GM19035 (cell line): ENCODE results near the gene SLC39A11.
"Not testable (repeated sequence)": the region's sequence is repeated elsewhere in the genome, so short reads cannot be mapped to it uniquely, and the experiment has no call there.

Experiments used
- ATAC-seq: cut with Tn5 transposase; IDR thresholded peaks from one replicate; pipeline ENCODE4 v1.9.1; 2021; ENCODE audit not compliant: unreplicated experiment

SLC39A11 gene

DNA sequence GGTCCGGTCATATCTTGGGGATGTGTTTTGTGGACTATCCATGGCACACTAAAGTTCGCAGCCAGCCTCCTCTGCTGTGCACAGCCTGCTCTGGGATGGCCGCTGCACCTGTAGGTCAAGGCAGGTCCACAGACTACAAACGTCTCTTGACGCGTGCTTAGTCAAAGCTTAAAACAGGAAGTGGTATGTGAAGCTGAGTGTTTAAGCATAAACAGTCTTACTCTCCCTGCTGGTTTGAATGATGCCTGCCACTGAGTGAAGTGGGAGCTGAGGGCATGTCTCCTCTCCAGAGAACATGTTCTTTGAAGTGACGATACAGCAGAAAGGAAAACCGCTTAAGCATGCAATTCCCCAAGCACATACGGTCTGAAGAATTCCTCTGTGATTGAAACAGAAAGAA is 365.6 kb downstream of the SLC39A11 start:
- peak; percentile 93 for ATAC-seq

DNA sequence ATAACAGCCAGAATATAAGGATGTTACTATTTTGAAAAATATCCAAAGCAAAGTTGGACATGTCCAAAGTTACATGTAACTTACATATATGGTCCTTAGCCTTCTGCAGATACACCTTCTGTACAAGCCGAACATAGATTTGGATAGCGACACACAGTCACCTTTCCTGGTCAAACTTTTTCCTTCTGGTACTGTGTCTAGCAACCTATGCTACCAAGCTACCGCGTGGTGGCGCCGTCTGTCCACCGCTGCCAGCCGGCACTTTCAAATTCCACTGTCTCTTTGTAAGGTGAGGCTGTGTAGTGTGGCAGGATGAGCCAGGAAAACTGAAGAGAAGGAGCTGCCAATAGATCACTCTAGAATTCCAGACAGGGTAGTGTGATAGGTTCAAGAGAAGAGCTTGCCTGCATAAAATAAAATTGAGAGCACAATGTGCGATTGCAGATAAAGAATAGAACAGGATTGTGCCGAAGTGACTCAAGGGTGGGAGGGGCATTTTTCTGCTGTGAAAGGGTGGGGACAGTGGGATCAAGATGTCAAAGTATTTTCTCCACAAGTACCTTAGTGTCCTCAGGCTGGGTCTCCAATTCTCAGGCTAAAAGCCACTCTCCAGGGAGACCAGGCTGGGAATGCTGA is 366.9 kb downstream of the SLC39A11 start:
- ATAC-seq = no peak

DNA sequence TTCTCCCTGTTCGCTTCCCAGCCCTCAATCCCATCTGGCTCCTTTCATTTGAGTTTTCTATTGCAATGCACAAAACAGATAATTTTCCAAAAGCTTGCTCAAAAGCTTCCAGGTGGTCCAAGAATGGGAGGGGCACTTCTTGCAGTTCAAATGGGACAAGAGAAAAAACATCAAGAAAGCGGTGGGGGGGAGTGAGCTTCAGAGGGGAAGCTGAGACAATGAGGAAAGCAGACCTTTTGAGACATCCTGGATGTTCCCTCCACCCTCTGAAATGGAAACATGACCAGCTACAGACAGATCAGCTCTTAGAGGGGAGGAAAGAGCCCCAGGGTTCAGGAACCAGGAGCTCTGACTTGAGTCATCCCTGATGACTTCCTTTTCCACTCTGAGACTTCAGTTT is 368.2 kb downstream of the SLC39A11 start:
- no peak for ATAC-seq

DNA sequence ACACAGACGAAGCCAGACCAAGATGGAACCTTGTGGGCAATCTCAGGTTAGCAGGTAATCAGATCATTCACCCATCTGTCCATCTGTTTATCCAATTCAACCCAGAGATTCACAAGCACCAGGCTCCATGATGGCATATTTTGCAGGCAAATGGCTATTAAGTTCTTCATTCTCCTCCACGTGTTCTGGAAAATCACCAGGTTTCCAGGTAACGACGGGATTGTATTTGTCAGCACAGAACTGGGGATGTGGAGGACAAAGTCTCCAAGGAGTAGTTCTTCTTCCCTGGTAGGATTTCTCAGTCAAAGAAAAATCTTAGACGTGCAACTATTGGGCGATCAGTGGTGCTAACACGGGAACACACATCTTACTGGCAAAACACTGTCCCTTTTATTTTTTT is 368.8 kb downstream of the SLC39A11 start:
- ATAC-seq = no peak

DNA sequence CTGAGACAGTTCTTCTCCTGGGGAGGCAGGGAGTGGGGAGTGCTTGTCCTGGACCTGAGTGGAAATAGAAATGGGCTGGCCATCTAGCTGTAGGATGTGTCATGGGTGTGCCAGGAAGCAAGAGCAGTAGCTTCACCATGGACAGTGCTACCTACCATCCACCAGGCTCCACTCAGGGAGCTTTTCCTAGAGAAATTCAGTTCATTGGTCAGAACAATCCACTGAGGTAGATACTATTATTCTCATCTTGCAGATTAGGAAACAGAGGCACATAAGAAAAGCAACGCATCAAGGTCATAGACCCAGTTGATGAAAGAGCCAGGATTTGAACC is 372.0 kb downstream of the SLC39A11 start:
- no peak for ATAC-seq

DNA sequence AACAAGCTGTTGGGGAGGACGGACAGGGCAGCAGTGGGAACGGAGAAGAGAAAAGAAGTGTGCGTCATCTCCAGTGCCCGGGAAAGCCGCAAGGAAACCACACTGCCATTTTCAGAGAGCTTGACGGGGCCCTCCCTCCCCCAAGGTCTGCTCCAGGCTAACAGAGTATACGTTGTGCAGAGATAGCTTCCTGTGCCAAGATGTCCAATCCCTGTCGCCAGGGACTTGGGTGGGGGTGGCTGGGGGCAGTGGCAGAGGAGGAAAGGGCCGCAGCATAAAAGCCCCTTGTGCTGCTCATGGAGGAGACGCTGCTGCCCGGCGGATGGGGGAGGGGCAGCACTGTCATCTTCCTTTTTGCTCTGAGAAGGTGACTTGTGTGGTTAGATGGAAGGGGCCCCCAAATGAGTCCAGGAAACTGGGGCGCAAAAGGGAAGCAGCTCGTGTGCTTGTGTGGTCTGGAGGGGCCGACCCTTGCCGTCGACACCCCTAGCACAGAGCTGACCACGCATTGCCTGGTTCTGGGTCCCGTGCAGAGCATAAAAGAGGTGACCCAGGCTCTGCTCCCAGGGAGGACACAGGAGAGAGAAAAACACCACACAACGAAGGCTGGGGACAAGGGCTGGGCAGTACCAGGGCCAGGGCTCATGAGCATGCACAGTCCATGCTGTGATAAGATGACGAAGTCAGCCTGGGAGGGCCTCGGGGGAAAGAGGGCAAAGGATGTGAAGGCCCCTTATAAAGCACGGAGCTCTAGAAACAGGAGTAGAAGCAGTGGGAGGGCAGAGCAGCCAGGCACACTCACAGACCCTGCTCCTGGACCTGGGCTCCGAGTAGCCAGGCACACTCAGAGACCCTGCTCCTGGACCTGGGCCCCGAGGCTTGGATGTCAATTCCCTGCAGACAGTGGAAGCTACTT is 372.7 kb downstream of the SLC39A11 start:
- no peak for ATAC-seq

DNA sequence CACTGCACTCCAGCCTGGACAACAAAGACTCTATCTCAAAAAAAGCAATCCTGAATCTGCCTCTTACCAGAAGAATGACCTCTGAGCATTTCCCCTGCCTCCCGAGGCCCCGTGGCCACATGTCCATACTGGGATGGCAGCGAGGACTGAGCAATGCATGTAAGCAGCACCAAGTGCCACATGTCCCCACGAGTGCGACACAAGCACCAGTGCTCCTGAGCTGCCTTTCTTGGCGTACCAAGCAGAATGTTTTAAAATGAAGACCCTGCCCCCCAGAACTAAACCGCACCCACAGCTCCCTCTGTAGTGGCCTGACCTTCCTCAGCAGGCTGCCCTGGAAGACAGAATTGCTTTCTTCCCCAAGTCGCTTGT is 373.3 kb downstream of the SLC39A11 start:
- no peak for ATAC-seq

DNA sequence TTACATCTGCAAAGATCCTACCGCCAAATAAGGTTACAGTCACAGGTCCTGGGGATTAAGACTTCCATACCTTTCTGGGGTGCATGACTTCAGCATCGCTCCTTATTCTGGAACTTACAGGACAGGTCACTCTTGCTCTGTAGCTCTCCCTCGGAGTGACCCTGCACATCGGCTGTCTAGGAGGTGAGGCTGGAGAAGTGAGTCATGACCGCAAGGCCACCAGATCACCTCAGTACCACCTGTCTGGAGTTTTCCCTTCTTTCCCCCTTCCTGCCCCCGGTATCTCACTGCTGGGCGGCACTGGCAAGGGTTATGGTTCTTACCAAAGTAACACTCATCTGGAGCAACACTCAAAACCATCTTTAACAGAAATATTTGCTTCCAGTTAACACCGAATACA is 374.8 kb downstream of the SLC39A11 start:
- no peak for ATAC-seq

DNA sequence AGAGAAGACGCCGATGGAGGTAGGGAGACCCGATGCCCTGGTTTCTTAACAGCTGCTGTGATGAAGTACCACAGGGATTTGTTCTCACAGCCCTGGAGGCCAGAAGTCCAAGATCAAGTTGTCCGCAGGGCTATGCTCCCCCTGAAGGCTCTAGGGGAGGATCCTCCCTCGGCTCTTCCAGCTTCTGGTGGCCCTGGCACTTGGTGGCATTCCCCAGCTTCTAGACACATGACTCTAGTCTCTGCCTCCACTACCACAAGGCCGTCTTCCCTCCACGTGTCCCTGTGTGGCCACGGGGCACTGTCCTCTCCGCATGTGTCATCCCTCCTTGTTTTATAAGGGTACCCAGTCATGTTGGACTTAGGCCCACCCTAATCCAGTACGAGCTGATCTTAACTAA is 375.2 kb downstream of the SLC39A11 start:
- ATAC-seq = no peak

DNA sequence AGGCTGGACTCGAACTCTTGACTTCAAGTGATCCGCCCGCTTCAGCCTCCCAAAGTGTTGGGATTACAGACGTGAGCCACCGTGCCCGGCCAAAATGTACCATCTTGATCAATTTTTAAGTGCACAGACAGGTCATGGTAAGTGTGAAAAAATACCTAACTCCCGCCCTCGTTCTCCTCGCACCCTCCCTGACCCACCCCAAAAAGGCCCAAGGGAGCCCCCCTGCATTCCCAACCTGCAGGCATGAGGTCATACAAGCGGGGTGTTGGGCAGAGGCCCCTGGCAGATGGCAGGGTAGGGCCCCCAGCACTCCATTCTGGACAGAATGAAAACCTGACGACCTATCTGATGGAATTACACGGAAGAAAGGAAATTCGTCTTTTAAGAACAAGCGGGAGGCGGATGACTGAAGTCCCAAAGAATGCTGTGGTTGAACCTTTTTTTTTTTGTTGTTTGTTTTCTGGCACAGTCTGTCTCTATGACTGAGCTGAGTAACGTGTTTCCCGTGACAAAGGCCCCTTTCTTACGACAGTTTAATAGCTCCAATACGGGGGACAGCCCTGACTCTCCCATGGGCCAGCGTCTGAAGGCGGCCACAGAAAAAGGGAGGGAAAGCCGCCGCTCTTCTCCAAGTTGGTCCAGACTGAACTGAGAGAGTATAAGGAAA is 376.4 kb downstream of the SLC39A11 start:
- no peak for ATAC-seq

DNA sequence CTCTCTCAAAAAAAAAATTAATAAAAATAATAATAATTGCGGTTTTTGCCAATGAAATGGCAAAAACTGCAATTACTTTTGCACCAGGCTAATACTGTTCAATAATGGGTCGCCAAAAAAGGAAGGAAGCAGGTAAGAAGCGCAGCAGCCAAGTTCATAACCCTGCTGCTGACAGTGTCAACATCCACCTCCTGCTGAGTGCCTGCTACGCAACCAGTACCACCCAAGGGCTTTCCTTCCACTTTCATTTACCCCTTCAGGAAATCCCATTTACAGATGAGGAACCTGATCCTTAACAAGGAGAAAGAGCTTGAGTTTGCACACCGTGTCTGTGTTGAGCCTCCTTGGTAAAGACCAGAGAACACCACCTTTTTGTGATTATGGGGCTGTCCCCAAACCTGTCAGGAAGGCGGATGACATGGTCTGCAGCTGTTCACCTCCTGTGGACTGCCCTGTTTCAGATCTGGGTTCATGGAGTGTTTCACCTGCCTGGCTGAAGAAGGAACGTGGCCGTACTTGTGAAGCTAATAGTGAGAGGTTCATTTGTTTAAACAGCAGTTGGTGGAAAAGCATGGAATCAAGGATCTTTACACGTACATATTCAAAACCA is 378.0 kb downstream of the SLC39A11 start:
- ATAC-seq = no peak

DNA sequence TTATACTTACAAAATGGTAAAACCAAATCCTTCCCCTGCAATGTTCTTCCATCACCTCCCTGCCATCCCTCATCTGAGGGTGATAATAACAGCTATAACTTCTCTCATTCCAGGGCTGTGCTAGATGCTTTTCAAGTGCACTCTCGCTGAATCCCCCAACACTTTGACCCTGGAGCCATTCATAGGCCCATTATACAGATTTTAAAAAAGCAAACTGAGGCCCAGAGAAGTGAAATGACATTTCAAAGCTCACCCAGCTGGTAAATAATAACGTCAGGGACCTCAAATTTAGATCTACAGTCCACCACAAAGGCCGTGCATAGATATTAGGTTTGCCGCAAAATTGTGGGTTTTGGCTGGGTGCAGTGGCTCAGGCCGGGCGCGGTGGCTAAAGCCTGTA is 378.8 kb downstream of the SLC39A11 start:
- no peak for ATAC-seq

DNA sequence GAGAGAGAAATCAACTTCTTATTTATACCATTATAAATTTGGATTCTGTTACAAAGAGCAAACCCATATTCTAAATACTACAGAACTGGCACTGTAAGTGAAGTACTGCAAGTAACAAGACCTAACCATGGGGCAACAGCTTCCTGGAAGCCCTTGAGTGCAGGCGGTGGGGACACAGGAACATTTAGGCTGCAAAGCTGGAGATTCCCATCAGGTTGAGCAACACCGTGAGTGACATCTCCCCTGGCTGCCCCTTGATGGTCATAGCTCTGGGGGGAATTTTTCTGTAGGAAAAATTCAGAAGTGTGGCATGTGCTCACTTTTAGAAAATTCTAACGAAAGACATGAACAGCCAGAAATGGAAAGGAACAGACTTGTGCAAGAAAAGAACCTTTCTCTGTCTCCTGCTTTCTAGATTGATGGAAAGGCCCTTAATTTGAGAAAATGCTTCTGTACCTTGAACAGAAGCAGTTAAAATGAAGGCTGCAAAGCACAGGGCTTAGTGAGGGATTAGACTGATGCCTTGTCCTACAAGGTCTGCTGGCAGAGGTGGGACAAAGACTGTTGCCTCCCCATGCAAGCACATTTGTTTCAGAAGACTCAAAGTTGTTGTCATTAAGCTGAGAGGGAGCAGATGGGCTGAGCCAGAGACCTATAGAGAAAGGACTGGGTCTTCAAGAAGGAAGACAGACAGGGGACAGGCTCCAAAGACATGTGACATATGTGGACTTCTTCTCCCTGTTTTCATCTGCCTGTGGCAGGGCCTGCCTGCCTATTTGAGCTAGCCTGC is 380.8 kb downstream of the SLC39A11 start:
- no peak for ATAC-seq

DNA sequence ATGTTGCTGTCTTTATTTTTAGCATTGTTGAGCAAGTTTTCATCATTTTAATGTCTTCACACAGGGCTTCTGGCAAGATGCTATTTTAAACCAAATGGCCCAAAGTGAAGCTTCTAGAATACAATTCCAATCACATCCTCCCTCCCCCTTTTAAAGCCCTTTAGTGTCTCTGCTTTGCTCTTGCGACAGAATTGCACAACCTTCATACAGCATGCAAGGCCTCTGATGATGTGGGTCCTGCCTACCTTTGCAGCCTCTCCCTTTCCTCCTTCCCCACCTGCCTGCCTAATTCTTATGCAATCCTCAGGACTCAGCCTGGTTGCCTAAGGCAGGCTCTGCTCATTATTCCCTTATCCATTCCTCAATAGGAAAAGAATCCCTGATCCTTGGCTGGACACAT is 381.7 kb downstream of the SLC39A11 start:
- ATAC-seq = no peak

DNA sequence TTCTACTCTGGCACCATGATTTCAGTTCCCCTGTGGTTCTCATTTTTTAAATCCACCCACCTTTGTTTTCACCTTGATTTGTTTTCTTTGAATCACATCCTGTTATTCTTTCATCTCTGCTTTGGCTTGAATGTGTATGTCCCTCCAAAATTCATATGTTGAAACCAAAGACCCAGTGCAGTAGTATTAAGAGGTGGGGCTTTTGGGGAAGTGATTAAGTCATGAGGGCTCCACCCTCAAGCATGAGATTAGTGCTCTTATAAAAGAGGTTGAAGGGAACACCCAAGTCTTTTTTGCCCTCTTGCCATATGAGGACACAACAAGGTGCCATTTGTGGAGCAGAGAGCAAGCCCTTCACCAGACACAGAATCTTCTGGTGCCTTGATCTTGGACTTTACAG is 382.3 kb downstream of the SLC39A11 start:
- ATAC-seq = no peak

DNA sequence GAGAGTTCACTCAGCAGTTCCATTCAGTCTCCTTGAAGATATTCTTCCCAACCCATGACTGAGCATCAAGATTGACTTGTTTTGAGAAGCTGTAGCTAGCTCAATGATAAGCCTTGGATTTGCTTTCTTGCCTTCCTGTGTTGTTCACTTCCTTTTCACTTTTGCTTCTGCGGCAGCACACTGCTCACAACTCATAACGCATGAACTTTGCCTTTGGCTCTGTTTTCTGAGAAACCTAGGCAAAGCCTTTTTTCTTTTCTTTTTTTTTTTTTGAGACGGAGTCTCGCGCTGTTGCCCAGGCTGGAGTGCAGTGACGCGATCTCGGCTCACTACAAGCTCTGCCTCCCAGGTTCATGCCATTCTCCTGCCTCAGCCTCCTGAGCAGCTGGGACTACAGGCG is 383.8 kb downstream of the SLC39A11 start:
- not testable (repeated sequence) for ATAC-seq

DNA sequence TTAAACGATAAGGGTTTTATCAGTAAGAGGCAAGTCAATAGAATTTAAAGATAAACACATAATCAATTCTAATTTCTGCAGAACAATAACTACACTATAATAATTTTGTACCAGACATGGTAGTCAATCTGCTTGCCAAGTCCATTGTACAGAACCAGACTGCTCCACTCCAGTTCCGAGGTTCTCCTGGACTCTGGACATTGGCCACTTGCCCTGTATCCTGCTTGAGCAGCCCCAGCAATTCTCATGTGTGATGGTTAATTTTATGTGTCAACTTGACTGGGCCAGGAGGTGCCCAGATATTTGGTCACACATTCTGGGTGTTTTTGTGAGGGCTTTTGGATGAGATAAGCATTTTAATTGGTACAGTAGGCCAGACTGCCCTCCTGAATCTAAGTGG is 384.6 kb downstream of the SLC39A11 start:
- ATAC-seq = no peak

DNA sequence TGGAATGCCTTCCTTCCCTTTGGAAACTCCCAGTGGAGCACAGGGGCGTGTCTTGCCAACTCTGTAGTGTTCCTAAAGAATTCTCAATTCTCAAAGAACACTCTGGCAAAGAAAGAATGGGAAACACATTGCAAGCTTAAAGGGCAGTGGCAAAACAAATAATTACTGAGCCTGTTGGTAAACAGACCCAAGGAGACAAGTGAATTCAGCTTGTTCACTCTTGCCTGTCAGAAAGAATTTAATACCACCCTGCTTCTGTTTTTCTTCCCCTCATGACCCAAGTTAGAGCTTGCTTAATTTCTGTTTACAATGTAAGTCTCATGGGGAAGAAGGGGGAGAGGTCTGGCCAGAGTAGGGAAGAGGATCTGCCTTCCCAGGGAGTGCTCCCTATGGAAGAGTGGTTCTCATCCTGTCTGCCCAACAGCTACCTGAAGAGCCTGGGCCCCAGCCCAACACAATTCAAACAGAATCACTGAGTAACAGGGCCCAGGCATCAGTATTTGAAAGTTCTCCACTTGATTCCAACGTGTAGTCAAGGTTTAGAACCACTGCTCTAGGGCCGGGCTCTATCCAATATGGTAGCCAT is 386.0 kb downstream of the SLC39A11 start:
- ATAC-seq = no peak

DNA sequence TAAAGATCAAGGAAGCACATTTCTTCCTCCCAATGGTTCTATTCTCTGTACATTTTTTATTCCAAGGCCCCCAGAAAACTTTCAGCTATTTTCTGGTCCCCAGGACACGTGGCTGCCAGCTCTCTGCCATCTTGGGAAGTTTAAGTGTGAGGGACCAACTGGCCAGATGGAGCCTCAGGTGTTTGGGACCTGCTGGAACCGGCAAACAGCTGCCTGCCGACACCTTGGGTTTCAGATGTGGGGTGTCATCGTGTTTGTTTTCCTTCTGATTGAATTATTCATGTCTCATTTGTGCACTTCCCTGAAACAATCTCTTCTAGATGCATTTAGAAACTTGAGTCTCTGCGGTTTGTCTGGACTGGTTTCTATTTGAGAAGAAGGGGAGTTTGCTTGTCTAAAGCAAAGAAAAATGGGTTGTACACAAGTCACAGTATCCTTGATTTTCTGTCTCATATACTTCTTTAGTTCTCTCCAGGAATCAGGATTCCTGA is 386.5 kb downstream of the SLC39A11 start:
- ATAC-seq = no peak

DNA sequence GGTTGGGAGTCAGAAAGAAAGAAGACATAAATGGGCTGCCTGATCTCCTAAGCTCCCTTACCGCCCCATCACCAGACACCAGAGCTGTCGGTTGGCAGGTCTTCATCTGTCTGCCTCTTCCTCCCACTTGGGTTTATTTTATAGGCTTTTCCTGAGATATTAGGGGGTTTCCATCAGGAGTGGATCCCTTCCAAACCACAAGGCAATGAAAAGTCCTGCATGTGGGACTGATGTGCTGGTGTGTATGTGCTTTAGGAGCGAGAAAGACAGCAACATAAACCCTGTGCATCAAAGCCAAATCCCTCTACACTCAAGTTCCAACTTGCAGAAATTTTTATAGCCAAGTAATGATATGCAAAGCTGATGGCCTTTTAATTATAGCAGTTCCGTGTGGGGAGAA is 389.5 kb downstream of the SLC39A11 start:
- ATAC-seq = no peak
